G401.6 (cell line): Measurements from ENCODE around the gene ZBED1.
A peak's percentile ranks its signal among the peaks of the same experiment; 100 is the strongest.
"Not testable (repeated sequence)": the region's sequence is repeated elsewhere in the genome, so short reads cannot be mapped to it uniquely, and the experiment has no call there.

Experiments
- FAIRE-seq: peaks from 2 replicates; lab custom pipeline; 2012; peaks lifted over from hg19 to GRCh38; lab: Jason Lieb, UNC

Gene ZBED1

DNA sequence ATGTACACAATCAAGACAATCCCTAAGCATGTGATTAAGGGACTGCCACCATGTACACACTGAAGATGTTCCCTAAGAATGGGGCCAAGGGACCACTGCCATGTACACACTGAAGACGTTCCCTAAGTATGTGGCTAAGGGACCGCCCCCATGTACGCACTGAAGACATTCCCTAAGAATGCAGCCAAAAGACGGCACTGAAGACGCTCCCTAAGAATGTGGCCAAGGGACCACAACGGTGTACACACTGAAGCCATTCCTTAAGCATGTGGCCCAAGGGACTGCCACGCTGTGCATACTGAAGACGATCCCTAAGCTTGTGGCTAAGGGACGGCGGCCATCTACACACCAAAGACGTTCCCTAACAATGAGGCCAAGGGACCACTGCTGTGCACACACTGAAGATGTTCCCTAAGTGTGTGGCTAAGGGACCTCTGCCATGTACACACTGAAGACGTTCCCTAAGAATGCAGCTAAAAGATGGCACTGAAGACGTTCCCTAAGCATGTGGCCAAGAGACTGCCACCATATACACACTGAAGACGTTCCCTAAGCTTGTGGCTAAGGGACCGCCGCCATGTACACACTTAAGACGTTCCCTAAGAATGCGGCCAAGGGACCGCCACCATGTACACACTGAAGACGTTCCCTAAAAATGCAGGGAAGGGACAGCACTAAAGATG, 26.4 kb downstream of the ZBED1 start:
- FAIRE-seq = no peak

DNA sequence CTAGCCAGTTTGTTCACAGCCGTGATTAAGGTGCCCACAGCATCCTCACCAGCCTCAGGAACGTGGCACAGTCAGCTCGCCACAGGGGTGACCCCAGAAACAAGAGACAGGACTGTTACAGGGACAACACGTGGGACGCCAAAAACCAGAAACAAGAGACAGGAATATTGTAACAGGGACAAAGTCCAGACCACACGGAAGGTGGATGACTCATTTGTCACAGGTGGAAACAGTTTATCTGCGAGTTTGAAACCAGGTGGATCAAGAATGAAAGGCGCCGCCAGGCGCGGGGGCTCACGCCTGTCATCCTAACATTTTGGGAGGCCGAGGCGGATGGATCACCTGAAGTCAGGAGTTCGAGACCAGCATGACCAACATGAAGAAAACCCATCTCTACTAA, 27.7 kb downstream of the ZBED1 start:
- FAIRE-seq = not testable (repeated sequence)

DNA sequence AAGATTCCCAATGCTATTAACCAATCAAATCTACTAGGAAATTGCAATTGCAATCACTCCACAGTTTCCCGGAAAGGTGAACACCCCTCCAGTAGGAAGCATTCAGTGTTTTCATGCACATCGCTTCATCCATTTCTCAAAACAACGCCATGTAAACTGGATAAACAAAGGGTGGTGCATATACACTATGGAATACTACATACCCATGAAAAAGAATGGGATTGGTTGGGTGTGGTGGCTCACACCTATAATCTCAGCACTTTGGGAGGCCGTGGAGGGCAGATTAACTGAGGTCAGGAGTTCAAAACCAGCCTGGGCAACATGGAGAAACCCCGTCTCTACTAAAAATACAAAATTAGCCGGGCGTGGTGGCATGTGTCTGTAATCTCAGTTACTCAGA, 29.1 kb downstream of the ZBED1 start:
- FAIRE-seq = no peak

DNA sequence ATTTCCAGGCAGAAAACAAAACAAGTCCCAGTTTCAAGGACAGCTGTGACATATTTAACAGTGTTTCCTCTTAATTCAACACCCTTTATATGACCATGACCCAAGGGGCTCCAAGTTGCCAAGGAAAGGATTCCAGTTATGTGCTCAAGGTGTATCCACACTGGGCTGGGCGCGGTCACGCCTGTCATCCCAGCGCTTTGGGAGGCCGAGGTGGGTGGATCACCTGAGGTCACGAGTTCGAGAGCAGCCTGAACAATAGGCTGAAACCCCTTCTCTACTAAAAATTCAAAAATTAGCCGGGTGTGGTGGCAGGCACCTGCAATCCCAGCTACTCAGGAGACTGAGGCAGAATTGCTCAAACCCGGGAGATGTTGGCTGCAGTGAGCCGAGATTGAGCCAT, 29.6 kb downstream of the ZBED1 start:
- FAIRE-seq = not testable (repeated sequence)

DNA sequence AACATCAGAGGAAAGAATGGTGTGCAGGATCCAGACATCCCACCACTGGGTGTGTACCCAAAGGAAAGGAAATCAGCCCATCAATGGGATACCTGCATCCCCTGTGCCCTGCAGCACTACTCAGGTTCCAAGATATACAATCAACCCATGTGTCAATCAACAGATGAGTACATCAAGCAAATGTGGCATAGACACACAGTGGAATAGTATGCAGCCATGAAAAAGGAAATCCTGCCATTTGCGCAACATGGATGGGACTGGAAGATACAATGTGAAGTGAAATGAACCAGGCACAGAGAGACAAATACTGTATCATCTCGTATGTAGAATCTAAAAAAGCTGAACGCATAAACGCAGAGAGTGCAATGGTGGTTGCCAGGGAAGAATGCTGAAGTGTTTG, 30.9 kb downstream of the ZBED1 start:
- not testable (repeated sequence) for FAIRE-seq

DNA sequence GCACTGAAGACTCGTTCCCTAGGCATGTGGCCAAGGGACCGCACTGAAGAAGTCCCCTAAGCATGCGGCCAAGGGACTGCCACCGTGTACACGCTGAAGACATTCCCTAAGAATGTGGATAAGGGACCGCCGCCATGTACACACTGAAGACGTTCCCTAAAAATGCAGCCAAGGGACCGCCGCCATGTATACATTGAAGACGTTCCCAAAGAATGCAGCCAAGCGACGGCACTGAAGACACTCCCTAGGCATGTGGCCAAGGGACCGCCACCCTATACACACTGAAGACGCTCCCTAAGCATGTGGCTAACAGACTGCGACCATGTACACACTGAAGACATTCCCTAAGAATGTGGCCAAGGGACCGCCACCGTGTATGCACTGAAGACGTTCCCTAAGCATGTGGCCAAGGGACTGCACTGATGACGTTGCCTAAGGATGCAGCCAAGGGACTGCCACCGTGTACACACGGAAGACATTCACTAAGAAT, 31.5 kb downstream of the ZBED1 start:
- no peak for FAIRE-seq

DNA sequence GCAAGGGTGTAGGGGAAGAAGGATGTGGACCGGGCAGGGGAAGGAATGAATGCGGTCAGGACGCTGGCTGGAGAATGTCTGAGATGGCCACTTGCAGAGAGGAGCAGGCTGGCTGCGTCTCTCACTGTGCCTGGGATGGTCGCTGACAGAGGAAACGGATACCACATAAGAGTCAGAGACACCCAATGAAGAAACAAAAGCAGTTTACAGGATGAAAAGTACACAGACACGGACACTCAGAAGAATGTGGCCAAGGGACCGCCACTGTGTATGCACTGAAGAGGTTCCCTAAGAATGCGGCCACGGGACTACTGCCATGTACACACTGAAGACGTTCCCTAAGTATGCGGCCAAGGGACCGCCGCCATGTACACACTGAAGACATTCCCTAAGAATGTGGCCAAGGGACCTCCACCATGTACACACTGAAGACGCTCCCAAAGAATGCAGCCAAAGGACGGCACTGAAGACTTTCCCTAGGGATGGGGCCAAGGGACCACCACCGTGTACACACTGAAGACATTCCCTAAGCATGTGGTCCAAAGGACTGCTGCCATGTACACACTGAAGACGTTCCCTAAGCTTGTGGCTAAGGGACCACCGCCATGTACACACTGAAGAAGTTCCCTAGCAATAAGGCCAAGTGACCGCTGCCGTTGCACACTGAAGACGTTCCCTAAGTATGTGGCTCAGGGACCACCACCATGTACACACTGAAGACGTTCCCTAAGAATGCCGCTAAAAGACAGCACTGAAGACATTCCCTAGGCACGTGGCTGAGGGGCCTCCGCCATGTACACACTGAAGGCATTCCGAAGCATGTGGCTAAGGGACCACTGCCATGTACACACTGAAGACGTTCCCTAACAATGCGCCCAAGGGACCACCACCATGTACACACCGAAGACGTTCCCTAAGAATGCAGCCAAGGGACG, 32.2 kb downstream of the ZBED1 start:
- no peak for FAIRE-seq

DNA sequence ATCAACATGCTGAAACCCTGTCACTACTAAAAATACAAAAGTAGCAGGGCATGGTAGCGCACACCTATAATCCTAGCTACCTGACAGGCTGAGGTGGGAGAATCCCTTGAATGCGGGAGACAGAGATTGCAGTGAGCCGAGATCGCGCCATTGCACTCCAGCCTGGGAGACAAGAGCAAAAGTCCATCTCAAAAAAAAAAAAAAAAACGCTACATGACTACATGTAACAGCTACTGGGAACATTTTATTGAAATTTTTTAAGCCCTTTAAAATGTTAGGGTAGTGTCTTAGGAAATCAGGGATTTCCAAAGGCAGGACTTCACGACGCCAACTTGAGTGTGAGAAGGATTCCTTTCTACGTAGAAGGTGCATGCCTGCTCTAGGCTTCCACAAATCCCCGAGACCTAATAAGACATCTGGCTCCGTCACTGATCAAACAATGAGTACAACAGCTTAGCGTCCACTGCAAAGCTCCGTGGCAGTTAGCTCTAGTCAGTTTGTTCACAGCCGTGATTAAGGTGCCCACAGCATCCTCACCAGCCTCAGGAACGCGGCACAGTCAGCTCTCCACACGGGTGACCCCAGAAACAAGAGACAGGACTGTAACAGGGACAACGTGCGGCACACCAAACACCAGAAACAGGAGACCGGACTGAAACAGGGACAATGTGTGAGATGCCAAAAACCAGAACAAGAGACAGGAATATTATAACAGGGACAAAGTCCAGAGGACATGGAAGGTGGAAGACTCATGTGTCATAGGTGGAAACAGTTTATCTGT, 33.7 kb downstream of the ZBED1 start:
- no peak for FAIRE-seq

DNA sequence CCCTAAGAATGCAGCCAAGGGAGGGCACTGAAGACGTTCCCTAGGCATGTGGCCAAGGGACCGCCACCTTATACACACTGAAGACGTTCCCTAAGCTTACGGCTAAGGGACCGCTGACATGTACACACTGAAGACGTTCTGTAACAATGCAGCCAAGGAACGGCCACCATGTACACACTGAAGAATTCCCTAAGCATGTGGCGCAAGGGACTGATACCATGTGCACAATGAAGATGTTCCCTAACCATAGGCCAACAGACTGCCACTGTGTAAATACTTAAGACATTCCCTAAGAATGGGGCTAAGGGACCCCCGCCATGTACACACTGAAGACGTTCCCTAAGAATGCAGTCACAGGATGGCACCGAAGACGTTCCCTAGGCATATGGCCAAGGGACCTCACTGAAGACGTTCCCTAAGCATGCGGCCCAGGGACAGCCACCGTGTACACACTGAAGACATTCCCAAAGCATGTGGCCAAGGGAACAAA, 36.1 kb downstream of the ZBED1 start:
- FAIRE-seq = peak; percentile 95

DNA sequence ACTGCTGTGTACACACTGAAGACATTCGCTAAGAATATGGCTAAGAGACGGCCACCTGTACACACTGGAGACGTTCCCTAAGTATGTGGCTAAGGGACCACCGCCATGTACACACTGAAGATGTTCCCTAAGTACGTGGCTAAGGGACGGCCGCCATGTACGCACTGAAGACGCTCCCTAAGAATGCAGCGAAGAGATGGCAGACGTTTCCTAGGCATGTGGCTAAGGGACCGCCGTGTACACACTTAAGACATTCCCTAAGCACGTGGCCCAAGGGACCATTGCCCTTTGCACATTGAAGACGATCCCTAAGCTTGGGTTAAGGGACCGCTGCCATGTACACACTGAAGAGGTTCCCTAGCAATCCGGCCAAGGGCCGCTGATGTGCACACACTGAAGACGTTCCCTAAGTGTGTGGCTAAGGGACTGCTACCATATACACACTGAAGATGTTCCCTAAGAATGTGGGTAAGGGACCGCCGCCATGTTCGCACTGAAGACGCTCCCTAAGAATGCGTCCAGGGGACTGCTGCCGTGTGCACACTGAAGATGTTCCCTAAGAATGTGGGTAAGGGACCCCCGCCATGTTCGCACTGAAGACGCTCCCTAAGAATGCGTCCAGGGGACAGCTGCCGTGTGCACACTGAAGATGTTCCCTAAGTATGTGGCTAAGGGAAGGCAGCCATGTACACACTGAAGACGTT, 36.7 kb downstream of the ZBED1 start:
- FAIRE-seq = no peak

DNA sequence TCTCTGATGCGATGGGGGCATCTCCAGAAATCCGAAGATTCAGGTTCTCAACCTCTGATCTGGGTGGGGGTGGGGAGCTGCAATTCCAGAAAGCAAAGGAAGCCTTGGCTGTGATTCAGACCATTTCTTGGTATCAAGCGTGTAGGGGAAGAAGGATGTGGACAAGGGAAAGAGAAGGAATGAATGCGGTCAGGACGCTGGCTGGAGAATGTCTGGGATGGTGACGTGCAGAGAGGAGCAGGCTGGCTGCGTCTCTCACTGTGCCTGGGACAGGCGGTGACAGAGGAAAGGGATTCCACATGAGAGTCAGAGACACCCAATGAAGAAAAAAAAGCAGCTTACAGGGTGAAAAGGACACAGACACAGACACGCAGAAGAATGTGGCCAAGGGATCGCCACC, 37.3 kb downstream of the ZBED1 start:
- not testable (repeated sequence) for FAIRE-seq

DNA sequence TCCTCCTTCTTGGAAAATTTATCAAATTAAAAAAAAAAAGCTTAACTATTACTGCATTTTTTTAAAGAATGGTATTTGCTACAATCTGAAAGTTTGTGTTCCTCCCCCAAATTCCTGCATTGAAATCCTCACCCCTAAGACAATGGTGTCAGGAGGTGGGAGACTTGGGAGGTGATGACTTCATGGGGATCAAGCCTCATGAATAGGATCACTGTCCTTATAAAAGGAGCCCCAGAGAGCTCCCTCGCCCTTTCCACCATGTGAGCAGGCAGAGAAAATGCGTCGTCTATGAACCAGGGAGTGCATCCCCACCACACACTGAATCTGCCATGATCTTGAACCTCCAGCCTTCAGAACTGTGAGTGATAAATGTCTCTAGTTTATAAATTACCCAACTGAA, 38.0 kb downstream of the ZBED1 start:
- FAIRE-seq = no peak

DNA sequence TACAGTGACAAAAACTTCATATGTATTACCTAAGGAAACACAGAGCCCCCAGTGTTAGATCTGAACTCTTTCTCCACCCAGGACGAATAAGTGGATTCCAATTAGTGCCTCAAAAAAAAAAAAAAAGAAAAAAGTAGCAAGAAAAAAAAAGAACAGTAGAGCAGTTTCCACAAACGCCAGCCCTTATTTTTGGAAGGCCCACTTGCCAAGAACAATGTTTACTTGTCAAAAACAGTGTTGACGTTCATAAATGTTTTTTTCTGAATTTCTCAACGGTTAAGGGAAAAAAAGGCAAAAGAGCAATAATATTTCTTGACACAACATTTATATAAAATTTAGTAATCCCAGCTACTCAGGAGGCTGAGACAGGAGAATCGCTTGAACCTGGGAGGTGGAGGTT, 38.7 kb downstream of the ZBED1 start:
- FAIRE-seq = no peak

DNA sequence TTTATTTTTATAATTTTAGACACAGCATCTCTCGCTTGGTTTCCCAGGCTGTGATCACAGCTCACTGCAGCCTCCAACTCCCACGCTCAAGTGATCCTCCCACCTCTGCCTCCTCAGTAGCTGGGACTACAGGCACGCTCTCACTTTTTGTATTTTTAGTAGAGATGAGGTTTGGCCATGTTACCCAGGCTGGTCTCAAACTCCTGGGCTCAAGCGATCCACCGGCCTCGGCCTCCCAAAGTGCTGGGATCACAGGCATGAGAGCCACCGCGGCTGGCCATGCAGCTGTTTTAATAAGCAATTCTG, 39.1 kb downstream of the ZBED1 start:
- FAIRE-seq = no peak

DNA sequence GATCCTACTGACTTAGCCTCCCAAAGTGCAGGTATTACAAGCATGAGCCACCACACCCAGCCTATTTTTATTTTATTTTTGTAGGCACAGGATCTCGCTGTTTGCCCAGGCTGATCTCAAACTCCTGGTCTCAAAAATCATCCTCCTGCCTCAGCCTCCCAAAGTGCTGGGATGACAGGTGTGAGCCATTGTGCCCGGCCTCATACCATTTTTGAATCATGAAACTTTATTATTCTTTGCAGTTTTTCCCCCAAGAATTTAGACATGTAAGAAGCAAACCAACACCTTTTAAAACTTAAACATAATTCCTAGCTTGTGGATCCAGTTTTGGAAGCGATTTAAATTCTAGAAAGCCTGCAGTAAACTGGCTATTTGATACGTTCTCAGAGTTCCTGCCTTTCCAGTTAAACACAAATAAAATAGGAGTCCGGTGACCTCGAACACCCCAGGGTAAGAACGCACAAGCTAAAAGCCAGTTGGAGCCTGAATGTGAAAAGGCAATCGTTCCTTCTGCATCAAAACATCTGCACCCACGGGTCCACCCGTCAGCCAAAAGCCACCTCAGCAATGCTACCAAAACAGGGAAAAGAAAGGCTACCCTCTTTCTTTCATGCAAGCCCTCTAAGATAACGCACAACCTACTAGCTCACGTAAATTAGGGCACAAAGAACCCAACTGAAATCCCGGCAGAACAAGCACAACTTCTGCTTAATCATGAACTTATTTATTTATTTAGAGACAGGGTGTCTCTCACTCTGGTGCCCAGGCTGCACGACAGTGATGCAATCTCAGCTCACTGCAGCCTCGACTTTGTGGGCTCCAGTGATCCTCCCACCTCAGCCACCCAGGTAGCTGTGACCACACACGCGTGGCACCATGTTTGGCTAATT, 39.7 kb downstream of the ZBED1 start:
- not testable (repeated sequence) for FAIRE-seq

DNA sequence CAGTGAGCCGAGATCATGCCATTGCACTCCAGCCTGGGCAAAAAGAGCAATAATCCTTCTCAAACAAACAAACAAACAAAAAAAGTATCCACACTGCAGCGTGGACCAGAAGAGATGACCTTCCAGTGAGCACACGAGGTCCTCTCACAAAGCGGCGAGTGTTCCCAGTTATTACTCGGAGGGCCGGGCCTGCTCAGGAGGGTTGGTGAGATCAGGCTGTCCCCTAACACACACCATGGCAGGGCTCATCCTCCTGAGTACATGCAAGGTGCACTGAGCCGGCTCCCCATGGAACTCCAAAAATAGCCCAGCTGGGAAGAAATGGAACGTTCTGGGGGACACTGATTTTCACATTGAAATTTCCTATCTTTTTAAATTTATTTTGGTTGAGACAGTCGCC, 40.7 kb downstream of the ZBED1 start:
- FAIRE-seq = not testable (repeated sequence)

DNA sequence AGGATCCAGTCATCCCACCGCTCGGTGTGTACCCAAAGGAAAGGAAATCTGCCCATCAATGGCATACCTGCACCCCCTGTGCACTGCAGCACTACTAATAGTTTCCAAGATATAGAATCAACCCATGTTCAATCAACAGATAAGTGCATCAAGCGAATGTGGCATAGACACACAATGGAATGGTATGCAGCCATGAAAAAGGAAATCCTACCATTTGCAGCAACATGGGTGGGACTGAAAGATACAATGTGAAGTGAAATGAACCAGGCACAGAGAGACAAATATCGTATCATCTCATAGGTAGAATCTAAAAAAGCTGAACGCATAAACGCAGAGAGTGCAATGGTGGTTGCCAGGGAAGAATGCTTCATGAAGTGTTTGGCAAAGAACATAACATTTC, 42.5 kb downstream of the ZBED1 start:
- no peak for FAIRE-seq

DNA sequence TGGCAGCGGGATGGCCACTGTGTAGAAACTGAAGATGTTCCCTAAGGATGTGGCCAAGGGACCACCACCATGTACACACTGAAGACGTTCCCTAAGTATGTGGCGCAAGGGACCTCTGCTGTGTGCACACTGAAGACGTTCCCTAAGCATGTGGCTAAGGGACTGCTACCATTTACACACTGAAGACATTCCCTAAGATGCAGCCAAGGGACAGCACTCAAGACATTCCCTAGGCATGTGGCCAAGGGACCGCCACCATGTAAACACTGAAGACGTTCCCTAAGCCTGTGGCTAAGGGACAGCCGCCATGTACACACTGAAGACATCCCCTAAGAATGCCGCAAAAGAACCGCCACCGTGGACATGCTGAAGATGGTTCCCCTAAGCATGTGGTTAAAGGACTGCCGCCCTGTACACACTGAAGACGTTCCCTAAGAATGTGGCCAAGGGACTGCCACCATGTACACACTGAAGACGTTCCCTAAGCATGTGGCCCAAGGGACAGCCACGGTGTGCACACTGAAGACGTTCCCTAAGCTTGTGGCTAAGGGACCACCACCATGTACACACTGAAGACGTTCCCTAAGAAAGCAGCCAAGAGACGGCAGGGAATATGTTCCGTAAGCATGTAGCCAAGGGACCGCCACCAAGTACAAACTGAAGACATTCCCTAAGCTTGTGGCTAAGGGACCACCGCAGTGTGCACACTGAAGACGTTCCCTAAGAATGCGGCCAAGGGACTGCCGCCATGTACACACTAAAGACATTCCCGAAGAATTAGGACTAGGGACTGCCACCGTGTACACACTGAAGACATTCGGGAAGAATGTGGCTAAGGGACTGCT, 43.3 kb downstream of the ZBED1 start:
- peak; percentile 97 for FAIRE-seq

DNA sequence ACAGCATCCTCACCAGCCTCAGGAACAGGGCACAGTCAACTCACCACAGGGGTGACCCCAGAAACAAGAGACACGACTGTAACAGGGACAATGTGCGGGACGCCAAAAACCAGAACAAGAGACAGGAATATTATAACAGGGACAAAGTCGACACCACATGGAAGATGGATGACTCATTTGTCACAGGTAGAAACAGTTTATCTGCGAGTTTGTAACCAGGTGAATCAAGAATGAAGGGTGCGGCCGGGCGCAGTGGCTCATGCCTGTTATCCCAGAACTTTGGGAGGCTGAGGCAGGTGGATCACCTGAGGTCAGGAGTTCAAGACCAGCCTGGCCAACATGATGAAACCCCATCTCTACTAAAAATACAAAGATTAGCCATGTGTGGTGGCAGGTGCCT, 44.7 kb downstream of the ZBED1 start:
- not testable (repeated sequence) for FAIRE-seq

DNA sequence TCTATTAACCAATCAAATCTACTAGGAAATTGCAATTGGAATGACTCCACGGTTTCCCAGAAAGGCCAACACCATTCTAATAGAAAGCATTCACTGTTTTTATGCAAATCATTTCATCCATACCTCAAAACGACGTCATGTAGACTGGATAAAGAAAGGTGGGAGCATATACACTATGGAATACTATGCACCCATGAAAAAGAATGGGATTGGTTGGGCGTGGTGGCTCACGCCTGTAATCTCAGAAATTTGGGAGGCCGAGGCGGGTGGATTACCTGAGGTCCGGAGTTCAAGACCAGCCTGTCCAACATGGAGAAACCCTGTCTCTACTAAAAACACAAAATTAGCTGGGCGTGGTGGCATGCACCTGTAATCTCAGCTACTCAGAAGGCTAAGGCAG, 46.2 kb downstream of the ZBED1 start:
- not testable (repeated sequence) for FAIRE-seq
